ENCODE results near the gene RBM33. TPM values are rescaled to one million over a fixed set of nuclear protein-coding genes. Genes with fewer than 3 reads are reported as not detected.
"Not testable (repeated sequence)": the region's sequence is repeated elsewhere in the genome, so short reads cannot be mapped to it uniquely, and the experiment has no call there.

Gene RBM33
- total and polyA plus RNA-seq, 7 donors: 11.6 to 49.3 (median 40.4) TPM

DNA sequence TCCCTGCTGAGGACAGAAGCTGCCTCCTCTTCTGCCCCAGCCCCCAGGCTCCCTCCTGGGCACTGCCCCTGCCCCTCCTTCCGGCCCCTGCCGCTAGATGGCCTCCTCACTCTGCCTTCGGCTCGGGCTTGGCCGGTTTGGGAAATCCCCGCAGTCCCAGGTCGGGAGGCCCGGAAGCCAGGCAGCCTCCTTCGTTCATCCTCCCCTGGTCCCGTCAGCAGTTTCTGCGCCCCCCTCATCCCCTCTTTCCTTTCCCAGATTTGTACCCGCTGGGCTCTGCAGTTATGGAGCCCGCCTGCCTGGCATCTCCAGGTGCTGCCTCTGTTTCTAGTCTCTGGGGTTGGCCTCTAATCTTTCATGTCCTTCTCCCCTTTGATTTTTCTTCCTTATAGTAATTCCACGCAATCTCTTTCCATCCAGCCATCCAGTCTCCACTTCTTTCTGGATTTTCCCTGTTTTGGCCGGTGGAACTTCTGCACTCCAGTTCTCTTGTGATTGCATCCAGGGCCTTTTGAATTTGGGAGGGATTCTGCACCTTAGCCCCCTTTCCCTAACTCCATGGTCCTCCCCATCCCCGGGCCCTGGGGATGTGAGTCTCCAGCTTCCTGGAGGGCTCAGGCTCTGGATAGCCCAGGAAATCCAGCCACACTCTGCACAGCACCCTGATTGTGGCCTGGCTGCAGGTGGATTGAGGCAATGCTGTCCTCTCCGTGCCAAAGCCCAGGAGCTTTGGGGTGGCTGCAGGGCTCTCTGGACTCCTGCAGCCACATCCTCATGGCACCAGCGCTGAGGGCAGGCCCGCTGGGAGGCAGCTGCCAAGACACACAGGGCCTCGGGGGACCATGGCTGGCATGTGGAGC is 171.1 kb downstream of the RBM33 start:
- Histone ChIP-seq H3K27ac (no peak overlapping the region), H3K4me3 (no peak overlapping the region), H3K9me3 (no peaks in the 10 kb centered on the region), H3K4me1 (no peaks in the 10 kb centered on the region), H3K27me3 (ENCODE audit: insufficient read depth in 3 of 3, low read length in 2 of 3) (peaks cover 1 to 80% (median 46%) of the 10 kb centered on the region in 3 donors), H3K36me3 (ENCODE audit: insufficient read depth in 1 of 2, low read depth in 1 of 2) (no peaks in the 10 kb centered on the region)
- DNase-seq (no peak), ATAC-seq (peak; percentile 50 to 58 (median 54))
- intact Hi-C loops (cut with DNase I): loop anchor here in 1 of 2 donors (5.0 kb wide), 1 partner anchor 657 kb away; no protein-coding TSS in a partner anchor
- TF ChIP-seq, protein P1, sequence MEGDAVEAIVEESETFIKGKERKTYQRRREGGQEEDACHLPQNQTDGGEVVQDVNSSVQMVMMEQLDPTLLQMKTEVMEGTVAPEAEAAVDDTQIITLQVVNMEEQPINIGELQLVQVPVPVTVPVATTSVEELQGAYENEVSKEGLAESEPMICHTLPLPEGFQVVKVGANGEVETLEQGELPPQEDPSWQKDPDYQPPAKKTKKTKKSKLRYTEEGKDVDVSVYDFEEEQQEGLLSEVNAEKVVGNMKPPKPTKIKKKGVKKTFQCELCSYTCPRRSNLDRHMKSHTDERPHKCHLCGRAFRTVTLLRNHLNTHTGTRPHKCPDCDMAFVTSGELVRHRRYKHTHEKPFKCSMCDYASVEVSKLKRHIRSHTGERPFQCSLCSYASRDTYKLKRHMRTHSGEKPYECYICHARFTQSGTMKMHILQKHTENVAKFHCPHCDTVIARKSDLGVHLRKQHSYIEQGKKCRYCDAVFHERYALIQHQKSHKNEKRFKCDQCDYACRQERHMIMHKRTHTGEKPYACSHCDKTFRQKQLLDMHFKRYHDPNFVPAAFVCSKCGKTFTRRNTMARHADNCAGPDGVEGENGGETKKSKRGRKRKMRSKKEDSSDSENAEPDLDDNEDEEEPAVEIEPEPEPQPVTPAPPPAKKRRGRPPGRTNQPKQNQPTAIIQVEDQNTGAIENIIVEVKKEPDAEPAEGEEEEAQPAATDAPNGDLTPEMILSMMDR (IDR thresholded peaks at IDR 0.05): peak; percentile 36
- WGBS, 3 donors: 29 to 31% (median 29%) methylated on average over 20 of the region's 20 CpGs

GRCh38 chr7:155816192-155816508 is 171.7 kb downstream of the RBM33 start:
- H3K27me3 ChIP-seq (ENCODE audit: insufficient read depth in 3 of 3, low read length in 2 of 3): peaks cover 0 to 76% (median 43%) of the 10 kb centered on the region in 3 donors
- H3K27ac ChIP-seq: no peak overlapping the region
- no peaks in the 10 kb centered on the region for H3K9me3 ChIP-seq
- intact Hi-C loops (cut with DNase I): loop anchor here in 1 of 2 donors (5.0 kb wide), 1 partner anchor 656 kb away; no protein-coding TSS in a partner anchor
- ATAC-seq (no peak), DNase-seq (no peak)
- H3K4me3 ChIP-seq: no peak overlapping the region
- 80 to 88% (median 81%) methylated on average over 12 of the region's 12 CpGs for WGBS, 3 donors
- no peaks in the 10 kb centered on the region for H3K36me3 ChIP-seq (ENCODE audit: insufficient read depth in 1 of 2, low read depth in 1 of 2)
- TF ChIP-seq, protein P1 (IDR thresholded peaks at IDR 0.05): no peak
- no peaks in the 10 kb centered on the region for H3K4me1 ChIP-seq

DNA sequence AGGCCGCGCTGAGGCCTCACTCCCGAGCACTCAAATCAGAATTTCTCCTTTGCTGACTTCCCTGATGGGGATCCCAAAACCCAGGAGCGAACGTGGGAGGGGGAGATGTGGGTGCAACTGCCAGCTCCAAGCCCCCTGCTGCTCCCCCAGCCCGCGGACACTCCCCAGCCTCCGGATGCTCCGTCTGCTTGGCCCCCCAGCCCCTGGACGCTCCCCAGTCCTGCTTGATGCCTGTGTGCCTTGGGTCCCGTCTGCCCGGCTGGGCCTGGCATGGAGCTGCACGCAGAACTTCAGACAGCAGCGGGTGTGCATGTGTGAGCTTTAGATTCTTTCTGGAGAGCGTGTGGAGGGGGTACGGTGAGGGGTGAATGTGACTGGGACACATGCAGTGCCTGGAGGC is 172.5 kb downstream of the RBM33 start:
- no peak for DNase-seq
- Histone ChIP-seq H3K4me1 (no peaks in the 10 kb centered on the region), H3K27me3 (ENCODE audit: insufficient read depth in 3 of 3, low read length in 2 of 3) (peaks cover 0 to 76% (median 38%) of the 10 kb centered on the region in 3 donors), H3K27ac (no peak overlapping the region), H3K4me3 (no peak overlapping the region), H3K36me3 (ENCODE audit: insufficient read depth in 1 of 2, low read depth in 1 of 2) (no peaks in the 10 kb centered on the region), H3K9me3 (no peaks in the 10 kb centered on the region)
- intact Hi-C loops (cut with DNase I): loop anchor here in 1 of 2 donors (5.0 kb wide), 1 partner anchor 655 kb away; no protein-coding TSS in a partner anchor
- 85 to 91% (median 87%) methylated on average over 16 of the region's 16 CpGs for WGBS, 3 donors
- ATAC-seq: no peak
- TF ChIP-seq, protein P1 (IDR thresholded peaks at IDR 0.05): no peak

- intact Hi-C loops (cut with DNase I): loop anchor here in 1 of 2 donors (5.0 kb wide), 1 partner anchor 655 kb away; no protein-coding TSS in a partner anchor
- WGBS, 3 donors: 60 to 71% (median 66%) methylated on average over 3 to 4 of the region's 4 CpGs
- peaks cover 0 to 73% (median 36%) of the 10 kb centered on the region in 3 donors for H3K27me3 ChIP-seq (ENCODE audit: insufficient read depth in 3 of 3, low read length in 2 of 3)
- not testable (repeated sequence) for H3K36me3 ChIP-seq (ENCODE audit: insufficient read depth in 1 of 2, low read depth in 1 of 2); H3K4me1 ChIP-seq; ATAC-seq; DNase-seq; H3K4me3 ChIP-seq; H3K9me3 ChIP-seq; H3K27ac ChIP-seq
Measured at GRCh38 chr7:155817515-155817914, 173.1 kb downstream of the RBM33 start.

DNA sequence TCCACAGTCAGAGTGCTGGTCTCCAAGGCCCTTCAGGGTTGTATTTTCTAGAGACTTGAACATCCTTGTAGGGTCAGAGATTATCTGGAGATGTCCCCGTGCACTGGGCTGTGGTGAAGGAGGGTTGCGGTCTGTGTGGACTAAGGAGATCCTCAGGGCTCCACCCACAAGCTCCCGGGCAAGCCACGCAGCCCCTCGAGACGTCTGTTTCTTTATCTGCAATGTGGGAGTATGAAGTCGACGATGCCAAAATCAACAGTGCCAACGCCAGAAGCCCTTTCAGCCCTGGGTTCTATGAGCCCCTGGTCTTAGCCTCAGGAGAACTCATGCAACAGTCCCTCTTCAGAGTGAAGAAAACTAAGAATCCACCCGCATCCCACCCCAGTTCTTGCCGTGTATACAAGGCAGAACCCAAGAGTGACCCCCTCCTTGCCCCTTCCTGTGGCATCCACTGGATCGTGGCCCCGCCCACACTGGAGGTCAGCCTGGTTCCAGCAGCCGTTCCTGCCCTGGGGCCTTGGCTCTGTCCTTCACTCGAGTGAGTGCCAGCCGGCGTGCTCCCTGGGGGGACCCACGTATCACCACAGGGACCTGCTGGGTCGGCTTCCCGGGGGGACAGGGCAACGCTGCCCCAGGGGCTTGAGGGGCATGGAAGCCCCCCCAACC is 173.8 kb downstream of the RBM33 start:
- 68 to 69% (median 68%) methylated on average over 21 of the region's 21 CpGs for WGBS, 3 donors
- DNase-seq (no peak), ATAC-seq (no peak)
- no peak overlapping the region for H3K4me3 ChIP-seq
- TF ChIP-seq, protein P1 (IDR thresholded peaks at IDR 0.05): no peak
- no peaks in the 10 kb centered on the region for H3K36me3 ChIP-seq (ENCODE audit: insufficient read depth in 1 of 2, low read depth in 1 of 2)
- no peaks in the 10 kb centered on the region for H3K9me3 ChIP-seq
- intact Hi-C loops (cut with DNase I): loop anchor here in 1 of 2 donors (5.0 kb wide), 1 partner anchor 654 kb away; no protein-coding TSS in a partner anchor
- H3K27ac ChIP-seq: no peak overlapping the region
- H3K27me3 ChIP-seq (ENCODE audit: insufficient read depth in 3 of 3, low read length in 2 of 3): peaks cover 0 to 70% (median 34%) of the 10 kb centered on the region in 3 donors
- no peaks in the 10 kb centered on the region for H3K4me1 ChIP-seq
